Mesothelial cell of epicardium (in vitro differentiated cells): ENCODE results near the gene LMOD3. TPM values are rescaled to one million over a fixed set of nuclear protein-coding genes. Genes with fewer than 3 reads are reported as not detected.
A peak's percentile ranks its signal among the peaks of the same experiment; 100 is the strongest.

ENCODE experiments used
- DNase-seq, 2 experiments: peaks; one replicate each; pipeline ENCODE4 v3.0.0; 2021; ENCODE audit warnings: low spot score in 2 of 2; ENCODE audit not compliant: unreplicated experiment in 2 of 2
- H3K27ac Mint-ChIP-seq: 2 replicates; pipeline ENCODE4 v1.8.0; 2021; ENCODE audit warnings: mixed read lengths
- H3K27me3 Mint-ChIP-seq: 2 replicates; pipeline ENCODE4 v1.8.0; 2021; ENCODE audit warnings: low read depth, mixed read lengths
- H3K36me3 Mint-ChIP-seq: 2 replicates; pipeline ENCODE4 v1.8.0; 2021; ENCODE audit warnings: mixed read lengths
- H3K4me1 Mint-ChIP-seq: 2 replicates; pipeline ENCODE4 v1.8.0; 2021; ENCODE audit warnings: mixed read lengths
- H3K4me3 Mint-ChIP-seq: 2 replicates; pipeline ENCODE4 v1.8.0; 2021; ENCODE audit warnings: mild to moderate bottlenecking, moderate library complexity, mixed read lengths
- H3K9me3 Mint-ChIP-seq: 2 replicates; pipeline ENCODE4 v1.8.0; 2021; ENCODE audit warnings: mixed read lengths
- total RNA-seq: library from RNA; stranded (reverse); gene quantifications from 3 replicates; pipeline ENCODE4 v1.2.1, GENCODE V29; 2021
- TF ChIP-seq, protein P1 (sequence below): fragments of 200-600 bp; sonication (generic); IDR thresholded peaks from one replicate; pipeline ENCODE4 v1.5.0; 2021; ENCODE audit warnings: antibody characterized with exemption; ENCODE audit not compliant: unreplicated experiment

Gene LMOD3
- total RNA-seq, 1 donor from 2014 or later, result not detected

DNA sequence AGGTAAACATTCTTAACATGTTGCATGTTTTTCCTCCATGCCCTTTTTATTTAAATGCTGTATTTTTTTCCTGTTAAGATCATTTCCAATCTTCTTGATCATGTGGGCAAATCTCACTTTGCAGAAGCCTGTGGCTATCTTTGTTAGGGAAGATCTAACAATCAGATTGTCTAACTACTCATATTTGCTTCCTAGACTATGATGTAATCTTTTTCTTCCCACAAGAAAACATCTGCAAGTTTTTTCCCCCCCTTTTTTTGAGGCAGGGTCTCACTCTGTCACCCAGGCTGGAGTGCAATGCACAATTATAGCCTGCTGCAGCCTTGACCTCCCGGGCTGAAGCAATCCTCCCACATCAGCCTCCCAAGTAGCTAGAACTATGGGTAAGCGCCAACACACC is 15.0 kb upstream of the LMOD3 start:
- Mint-ChIP-seq H3K4me1 (peaks cover 19% of the 10 kb centered on the region), H3K36me3 (no peaks in the 10 kb centered on the region), H3K27ac (peak overlapping the region; percentile 22), H3K4me3 (no peak overlapping the region), H3K9me3 (no peaks in the 10 kb centered on the region), H3K27me3 (no peaks in the 10 kb centered on the region)
- DNase-seq, result no peak
- TF ChIP-seq, protein P1, sequence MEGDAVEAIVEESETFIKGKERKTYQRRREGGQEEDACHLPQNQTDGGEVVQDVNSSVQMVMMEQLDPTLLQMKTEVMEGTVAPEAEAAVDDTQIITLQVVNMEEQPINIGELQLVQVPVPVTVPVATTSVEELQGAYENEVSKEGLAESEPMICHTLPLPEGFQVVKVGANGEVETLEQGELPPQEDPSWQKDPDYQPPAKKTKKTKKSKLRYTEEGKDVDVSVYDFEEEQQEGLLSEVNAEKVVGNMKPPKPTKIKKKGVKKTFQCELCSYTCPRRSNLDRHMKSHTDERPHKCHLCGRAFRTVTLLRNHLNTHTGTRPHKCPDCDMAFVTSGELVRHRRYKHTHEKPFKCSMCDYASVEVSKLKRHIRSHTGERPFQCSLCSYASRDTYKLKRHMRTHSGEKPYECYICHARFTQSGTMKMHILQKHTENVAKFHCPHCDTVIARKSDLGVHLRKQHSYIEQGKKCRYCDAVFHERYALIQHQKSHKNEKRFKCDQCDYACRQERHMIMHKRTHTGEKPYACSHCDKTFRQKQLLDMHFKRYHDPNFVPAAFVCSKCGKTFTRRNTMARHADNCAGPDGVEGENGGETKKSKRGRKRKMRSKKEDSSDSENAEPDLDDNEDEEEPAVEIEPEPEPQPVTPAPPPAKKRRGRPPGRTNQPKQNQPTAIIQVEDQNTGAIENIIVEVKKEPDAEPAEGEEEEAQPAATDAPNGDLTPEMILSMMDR, result no peak

DNA sequence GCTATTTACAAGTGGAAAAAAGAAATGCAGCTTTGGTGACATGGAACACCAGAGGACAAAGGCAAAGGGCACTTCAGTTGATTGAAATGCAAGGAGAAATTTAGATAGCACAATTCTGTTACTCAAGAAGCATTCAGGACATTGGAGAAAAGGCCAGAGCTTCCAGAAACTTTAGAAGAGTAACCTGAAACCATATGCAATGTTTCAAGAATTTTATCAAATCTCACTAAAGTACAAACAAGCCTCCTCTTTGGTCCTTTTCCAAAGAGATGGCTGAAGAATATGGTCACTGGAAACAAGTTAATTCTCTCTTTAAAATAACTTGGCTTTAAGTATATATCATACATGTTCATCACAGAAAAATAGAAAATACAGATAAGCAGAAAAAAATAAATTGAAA is 14.6 kb upstream of the LMOD3 start:
- no peaks in the 10 kb centered on the region for H3K27me3 Mint-ChIP-seq
- DNase-seq, result no peak
- no peaks in the 10 kb centered on the region for H3K9me3 Mint-ChIP-seq
- H3K36me3 Mint-ChIP-seq, result no peaks in the 10 kb centered on the region
- peaks cover 16% of the 10 kb centered on the region for H3K4me1 Mint-ChIP-seq
- TF ChIP-seq, protein P1, result no peak
- no peak overlapping the region for H3K4me3 Mint-ChIP-seq
- H3K27ac Mint-ChIP-seq, result peak overlapping the region; percentile 70

DNA sequence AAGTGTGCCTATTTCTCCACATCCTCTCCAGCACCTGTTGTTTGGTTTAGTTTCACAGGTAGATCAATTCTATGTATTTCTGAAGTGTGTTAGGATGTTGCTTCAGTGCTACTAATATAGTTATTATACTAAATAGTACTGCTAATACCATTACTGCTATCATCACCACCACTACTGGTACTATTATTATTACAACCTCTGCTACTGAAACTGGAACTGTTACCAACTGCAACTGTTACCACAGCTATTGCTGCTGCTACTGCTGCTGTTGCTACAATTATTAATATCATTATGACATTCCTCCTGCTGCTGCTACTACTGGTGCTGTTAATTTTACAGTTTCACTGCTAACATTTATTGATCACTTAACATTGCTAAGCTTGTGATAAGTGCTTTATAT is 8.3 kb upstream of the LMOD3 start:
- H3K9me3 Mint-ChIP-seq, result no peaks in the 10 kb centered on the region
- no peaks in the 10 kb centered on the region for H3K4me1 Mint-ChIP-seq
- no peak for DNase-seq
- H3K27me3 Mint-ChIP-seq, result no peaks in the 10 kb centered on the region
- H3K36me3 Mint-ChIP-seq, result no peaks in the 10 kb centered on the region
- no peak overlapping the region for H3K27ac Mint-ChIP-seq
- no peak overlapping the region for H3K4me3 Mint-ChIP-seq
- TF ChIP-seq, protein P1, result no peak

DNA sequence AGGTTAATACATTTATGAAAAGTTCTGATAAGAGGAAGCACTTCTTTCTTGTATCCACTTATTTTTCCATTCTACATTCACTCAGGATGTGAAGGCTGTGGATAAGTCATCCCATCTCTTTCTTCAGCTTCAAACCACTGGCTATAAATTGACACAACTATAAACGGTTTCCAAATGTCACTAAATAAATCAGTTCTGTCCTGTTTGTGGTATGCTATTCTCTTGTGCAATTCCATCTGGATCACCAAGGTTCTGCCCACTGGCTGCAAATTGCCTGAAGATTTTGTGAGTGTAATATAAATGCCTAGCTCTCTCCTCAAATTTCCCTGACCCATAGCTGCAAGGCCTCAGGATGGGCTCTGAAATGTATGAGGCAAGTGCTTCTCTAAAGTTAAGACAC is 7.1 kb upstream of the LMOD3 start:
- Mint-ChIP-seq H3K4me1 (no peaks in the 10 kb centered on the region), H3K9me3 (no peaks in the 10 kb centered on the region), H3K27me3 (no peaks in the 10 kb centered on the region), H3K4me3 (no peak overlapping the region), H3K36me3 (no peaks in the 10 kb centered on the region), H3K27ac (no peak overlapping the region)
- TF ChIP-seq, protein P1, result no peak
- no peak for DNase-seq

DNA sequence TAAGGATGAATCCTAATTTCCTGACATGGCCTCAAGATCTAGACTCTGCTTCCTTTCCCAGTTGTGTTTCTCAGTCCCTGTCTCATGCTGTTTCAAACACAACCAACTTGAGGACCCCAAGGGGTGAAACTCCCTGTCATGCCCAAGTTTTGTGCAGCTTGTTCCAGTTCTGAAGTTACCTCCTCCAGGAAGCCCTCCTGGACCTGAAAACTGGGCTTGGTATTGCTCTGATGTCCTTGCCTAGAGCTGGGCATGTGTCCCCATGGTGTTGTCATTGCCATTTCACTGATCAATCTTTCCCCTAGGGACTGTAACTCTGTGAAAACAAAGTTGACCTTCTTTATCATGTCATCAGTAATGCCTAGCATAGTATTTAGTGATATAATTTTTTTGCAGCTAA is 6.1 kb upstream of the LMOD3 start:
- TF ChIP-seq, protein P1, result no peak
- DNase-seq, result no peak
- H3K9me3 Mint-ChIP-seq, result no peaks in the 10 kb centered on the region
- no peaks in the 10 kb centered on the region for H3K27me3 Mint-ChIP-seq
- H3K36me3 Mint-ChIP-seq, result no peaks in the 10 kb centered on the region
- no peaks in the 10 kb centered on the region for H3K4me1 Mint-ChIP-seq
- H3K4me3 Mint-ChIP-seq, result no peak overlapping the region
- no peak overlapping the region for H3K27ac Mint-ChIP-seq

DNA sequence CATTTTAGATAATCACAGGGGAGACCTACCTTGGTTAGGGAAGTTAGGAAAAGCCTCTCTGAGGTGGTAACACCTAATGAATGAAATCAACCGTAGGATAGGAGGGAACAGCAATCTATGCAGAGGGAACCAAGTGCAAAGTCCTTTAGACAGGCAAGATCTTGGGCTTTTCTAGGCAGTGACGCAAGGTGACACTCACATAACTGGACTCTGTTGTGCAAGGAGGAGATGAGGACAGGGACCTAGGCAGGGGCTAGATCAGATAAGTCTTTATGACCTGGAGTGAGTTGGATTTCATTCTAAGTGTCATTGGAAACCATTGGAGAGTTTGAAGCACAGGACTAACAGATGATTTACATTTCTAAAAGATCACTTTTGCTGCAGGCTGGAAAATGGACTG is 4.6 kb upstream of the LMOD3 start:
- no peak for DNase-seq
- no peaks in the 10 kb centered on the region for H3K27me3 Mint-ChIP-seq
- H3K9me3 Mint-ChIP-seq, result no peaks in the 10 kb centered on the region
- no peak overlapping the region for H3K27ac Mint-ChIP-seq
- TF ChIP-seq, protein P1, result no peak
- no peaks in the 10 kb centered on the region for H3K36me3 Mint-ChIP-seq
- peaks cover 1% of the 10 kb centered on the region for H3K4me1 Mint-ChIP-seq
- no peak overlapping the region for H3K4me3 Mint-ChIP-seq
